RWPE1 (cell line): ENCODE results near the gene INHBC.
"Not testable (repeated sequence)": the region's sequence is repeated elsewhere in the genome, so short reads cannot be mapped to it uniquely, and the experiment has no call there.

Experiments
- CTCF ChIA-PET: fragments of 350-600 bp; sonication (Branson Sonifier 250); formaldehyde crosslinking; extraction: SDS; loops from one replicate; lab custom pipeline; 2021; lab: Yijun Ruan, JAX
- POLR2A ChIA-PET: fragments of 400-600 bp; formaldehyde crosslinking; extraction: SDS; loops from one replicate; lab custom pipeline; 2020; ENCODE audit warnings: antibody characterized with exemption; ENCODE audit not compliant: low non-redundant PET; lab: Yijun Ruan, JAX
- DNase-seq: peaks from one replicate; pipeline ENCODE4 v3.0.0; 2012; ENCODE audit warnings: low spot score
- H3K27ac ChIP-seq: fragments of 450-650 bp; 2 replicates; pipeline ENCODE4 v1.5.1; 2017
- TF ChIP-seq, protein P1 (sequence below): fragments of 450-650 bp; conservative IDR thresholded peaks from 2 replicates; pipeline ENCODE4 v1.5.1; 2017; ENCODE audit warnings: low read depth, mild to moderate bottlenecking

INHBC gene

DNA sequence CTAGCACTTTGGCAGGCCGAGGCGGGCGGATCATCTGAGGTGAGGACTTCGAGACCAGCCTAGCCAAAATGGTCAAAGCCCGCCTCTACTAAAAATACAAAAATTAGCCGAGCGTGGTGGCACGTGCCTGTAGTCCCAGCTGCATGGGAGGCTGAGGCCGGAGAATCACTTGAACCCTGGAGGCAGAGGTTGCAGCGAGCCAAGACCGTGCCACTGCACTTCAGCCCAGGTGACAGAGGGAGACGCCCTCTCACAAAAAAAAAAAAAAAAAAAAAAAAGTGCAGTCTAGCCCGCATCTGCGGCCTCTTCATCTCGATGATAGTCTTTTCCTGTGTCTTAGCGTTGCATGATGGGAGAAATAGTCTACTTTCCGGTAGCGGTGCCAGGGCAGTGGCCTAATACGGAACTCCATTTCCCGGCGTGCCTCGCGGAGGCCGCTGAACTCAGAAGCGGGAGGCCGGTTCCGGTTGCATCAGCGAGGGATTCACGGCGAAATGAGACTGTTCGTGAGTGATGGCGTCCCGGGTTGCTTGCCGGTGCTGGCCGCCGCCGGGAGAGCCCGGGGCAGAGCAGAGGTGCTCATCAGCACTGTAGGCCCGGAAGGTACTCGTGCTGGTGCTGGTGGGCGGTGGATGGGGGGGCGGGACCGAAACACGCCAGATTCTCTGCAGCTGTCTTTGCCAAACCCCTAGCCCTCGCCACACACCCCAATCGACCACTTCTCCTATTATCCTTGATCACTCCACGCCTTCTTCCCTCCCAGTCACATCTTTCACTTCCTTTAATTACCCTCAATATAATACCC is 53.2 kb downstream of the INHBC start, which contains the start of gene MARS1:
Gene MARS1, plus strand, starts transcription at position 472 of the 805 bp plus-strand sequence. Its CDS starts 23 bp downstream, at position 495.
- H3K27ac ChIP-seq, result peak within 1 kb of the TSS; percentile 79
- TF ChIP-seq, protein P1, sequence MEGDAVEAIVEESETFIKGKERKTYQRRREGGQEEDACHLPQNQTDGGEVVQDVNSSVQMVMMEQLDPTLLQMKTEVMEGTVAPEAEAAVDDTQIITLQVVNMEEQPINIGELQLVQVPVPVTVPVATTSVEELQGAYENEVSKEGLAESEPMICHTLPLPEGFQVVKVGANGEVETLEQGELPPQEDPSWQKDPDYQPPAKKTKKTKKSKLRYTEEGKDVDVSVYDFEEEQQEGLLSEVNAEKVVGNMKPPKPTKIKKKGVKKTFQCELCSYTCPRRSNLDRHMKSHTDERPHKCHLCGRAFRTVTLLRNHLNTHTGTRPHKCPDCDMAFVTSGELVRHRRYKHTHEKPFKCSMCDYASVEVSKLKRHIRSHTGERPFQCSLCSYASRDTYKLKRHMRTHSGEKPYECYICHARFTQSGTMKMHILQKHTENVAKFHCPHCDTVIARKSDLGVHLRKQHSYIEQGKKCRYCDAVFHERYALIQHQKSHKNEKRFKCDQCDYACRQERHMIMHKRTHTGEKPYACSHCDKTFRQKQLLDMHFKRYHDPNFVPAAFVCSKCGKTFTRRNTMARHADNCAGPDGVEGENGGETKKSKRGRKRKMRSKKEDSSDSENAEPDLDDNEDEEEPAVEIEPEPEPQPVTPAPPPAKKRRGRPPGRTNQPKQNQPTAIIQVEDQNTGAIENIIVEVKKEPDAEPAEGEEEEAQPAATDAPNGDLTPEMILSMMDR, result peak; percentile 56
- CTCF ChIA-PET, result interaction anchor here (0.6 to 0.7 kb wide), 2 partner anchors 210 to 308 kb away, joined by 3 to 4 read pairs; no protein-coding TSS in a partner anchor
- DNase-seq, result peak; percentile 91
- POLR2A ChIA-PET, result no interaction called here

DNA sequence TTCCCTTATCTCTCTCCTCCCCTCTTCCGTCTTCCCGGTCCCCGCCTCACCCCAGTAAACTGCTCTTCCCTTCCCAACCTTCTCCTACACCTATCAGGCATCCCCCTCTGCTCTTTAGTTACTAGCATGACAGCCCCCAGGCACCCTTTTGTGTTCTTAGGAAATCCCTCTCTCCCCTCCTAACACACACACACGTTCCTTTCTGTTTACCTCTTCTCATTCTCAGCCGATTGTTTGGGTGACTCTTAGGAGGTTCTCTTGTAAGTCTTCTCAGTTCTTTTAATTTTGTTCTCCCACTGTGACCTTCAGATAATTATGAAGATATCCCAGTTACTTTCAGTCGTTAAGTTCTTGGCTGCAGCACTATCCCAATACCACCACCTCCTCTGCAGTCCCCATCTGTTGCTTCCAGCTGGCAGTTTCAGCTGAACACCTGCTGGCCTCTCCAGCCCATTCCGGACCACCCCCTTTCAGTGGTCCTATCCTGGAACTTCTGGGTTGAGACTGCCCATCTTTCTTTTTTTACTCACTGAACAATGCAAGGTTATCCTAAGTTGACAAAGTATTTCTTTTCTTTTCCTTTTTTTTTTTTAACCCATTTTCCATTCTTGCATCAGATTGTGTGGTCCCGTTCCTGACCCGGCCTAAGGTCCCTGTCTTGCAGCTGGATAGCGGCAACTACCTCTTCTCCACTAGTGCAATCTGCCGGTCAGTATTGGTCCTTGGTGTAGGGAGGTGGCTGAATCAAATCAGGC is 54.0 kb downstream of the INHBC start:
- TF ChIP-seq, protein P1, result no peak

DNA sequence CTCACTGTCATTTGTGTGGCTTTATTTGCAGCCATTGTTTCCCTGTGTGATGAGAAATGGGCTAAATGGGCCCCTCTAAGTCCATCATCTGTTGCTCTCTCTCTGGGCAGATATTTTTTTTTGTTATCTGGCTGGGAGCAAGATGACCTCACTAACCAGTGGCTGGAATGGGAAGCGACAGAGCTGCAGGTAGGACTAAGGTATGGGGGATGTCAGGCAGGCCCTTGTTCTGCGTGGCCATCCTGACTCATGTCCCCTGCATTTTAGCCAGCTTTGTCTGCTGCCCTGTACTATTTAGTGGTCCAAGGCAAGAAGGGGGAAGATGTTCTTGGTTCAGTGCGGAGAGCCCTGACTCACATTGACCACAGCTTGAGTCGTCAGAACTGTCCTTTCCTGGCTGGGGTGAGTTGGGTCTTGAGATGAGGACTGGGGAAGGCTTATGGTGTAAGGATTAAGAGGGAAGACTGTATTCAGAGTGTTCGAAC is 54.6 kb downstream of the INHBC start:
- no peak for DNase-seq
- H3K27ac ChIP-seq, result peak overlapping the region; percentile 79; the same call in 1 of the 2 replicates
- CTCF ChIA-PET, result no interaction called here

More for the DNA sequence above, 54.0 kb downstream of the INHBC start:
- no peak for DNase-seq
- peak overlapping the region; percentile 79 for H3K27ac ChIP-seq
- ChIA-PET CTCF (interaction anchor here (0.7 kb wide), 1 partner anchor 309 kb away, joined by 4 read pairs; no protein-coding TSS in a partner anchor), POLR2A (no interaction called here)

DNA sequence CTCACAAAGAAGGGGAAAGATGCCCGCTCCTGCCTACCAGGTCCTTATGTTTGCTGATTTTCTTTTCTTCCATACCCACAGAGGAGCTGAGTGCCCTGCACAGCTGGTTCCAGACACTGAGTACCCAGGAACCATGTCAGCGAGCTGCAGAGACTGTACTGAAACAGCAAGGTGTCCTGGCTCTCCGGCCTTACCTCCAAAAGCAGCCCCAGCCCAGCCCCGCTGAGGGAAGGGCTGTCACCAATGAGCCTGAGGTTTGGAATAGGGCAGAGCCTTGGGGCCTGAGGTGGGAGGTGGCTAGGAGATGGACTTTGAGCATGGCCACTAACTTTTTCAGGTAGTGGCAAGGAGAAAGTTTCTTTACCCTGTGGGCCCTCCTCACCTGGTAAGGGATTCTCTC is 55.5 kb downstream of the INHBC start:
- ChIA-PET CTCF (no interaction called here), POLR2A (interaction anchor here (0.7 kb wide), 1 partner anchor 16 kb away, joined by 3 read pairs; no protein-coding TSS in a partner anchor)
- DNase-seq, result no peak

More for the DNA sequence above, 54.6 kb downstream of the INHBC start:
- POLR2A ChIA-PET, result no interaction called here
- TF ChIP-seq, protein P1, result no peak

DNA sequence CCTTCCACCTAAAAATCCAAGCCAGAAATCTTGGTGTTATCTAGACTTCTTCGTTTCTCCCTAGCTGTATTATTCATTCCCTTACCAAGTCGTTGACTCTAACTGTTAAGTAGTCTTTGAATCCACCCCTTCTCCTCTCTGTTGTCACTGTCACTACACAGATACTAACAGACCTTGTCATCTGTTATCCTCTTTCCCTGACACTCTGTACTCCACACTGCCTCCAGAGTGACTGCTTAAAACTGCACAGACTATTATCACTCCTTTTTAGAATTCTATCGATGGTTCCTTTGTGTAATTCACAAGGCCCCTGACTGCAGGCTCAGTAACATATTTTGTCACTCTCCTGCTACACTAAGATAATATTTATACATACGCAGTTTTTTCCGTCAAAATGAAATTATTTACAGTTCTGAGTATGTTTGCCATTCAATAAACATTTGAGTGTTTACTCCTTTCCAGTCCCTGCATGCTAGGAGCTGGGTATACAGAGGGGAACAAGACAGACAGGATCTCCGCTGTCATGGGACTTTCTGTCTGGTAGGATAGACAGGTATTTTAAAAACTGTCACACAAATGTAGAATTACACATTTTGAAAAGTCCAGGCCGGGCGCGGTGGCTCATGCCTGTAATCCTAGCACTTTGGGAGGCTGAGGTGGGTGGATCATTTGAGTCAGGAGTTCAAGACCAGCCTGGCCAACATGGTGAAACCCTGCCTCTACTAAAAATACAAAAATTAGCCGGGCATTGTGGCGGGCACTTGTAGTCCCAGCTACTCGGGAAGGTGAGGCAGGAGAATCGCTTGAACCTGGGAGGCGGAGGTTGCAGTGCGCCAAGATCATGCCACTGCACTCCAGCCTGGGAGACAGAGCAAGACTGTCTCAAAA is 57.1 kb downstream of the INHBC start:
- POLR2A ChIA-PET, result no interaction called here
- CTCF ChIA-PET, result no interaction called here
- DNase-seq, result no peak
- TF ChIP-seq, protein P1, result no peak
- H3K27ac ChIP-seq, result peak overlapping the region; percentile 46

More for the DNA sequence above, 55.5 kb downstream of the INHBC start:
- TF ChIP-seq, protein P1, result no peak
- no peak overlapping the region for H3K27ac ChIP-seq

DNA sequence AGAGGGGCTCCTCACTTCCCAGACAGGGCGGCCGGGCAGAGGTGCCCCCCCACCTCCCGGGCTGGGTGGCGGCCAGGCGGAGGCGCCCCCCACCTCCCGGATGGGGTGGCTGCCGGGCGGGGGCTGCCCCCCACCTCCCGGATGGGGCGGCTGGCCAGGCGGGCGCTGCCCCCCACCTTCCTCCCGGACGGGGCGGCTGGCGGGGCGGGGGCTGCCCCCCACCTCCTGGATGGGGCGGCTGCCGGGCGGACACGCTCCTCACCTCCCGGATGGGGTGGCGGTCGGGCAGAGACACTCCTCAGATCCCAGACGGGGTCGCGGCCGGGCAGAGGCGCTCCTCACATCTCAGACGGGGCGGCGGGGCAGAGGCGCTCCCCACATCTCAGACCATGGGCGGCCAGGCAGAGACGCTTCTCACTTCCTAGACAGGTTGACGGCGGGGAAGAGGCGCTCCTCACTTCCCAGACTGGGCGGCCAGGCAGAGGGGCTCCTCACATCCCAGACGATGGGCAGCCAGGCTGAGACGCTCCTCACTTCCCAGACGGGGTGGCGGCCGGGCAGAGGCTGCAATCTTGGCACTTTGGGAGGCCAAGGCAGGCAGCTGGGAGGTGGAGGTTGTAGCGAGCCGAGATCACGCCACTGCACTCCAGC is 60.6 kb downstream of the INHBC start:
- POLR2A ChIA-PET, CTCF ChIA-PET: not testable (repeated sequence)

More for the DNA sequence above, 60.6 kb downstream of the INHBC start:
- not testable (repeated sequence) for DNase-seq, H3K27ac ChIP-seq
